Muscle of leg (tissue), 11 donors: Measurements from ENCODE around the gene TMEM44. TPM values are rescaled to one million over a fixed set of nuclear protein-coding genes. Genes with fewer than 3 reads are reported as not detected.

Experiments used
- DNase-seq: peaks from one replicate; pipeline ENCODE4 v3.0.0; 2013
- H3K27ac ChIP-seq: one replicate; pipeline ENCODE4 v1.5.1; 2013; ENCODE audit warnings: mild to moderate bottlenecking, low read length, control low read depth
- H3K27me3 ChIP-seq: one replicate; pipeline ENCODE4 v1.6.1; 2013; ENCODE audit warnings: low read length; ENCODE audit not compliant: control insufficient read depth, insufficient read depth
- H3K36me3 ChIP-seq: one replicate; pipeline ENCODE4 v1.6.1; 2013; ENCODE audit warnings: low read length; ENCODE audit not compliant: control insufficient read depth, insufficient read depth
- H3K4me1 ChIP-seq: one replicate; pipeline ENCODE4 v1.6.1; 2013; ENCODE audit warnings: low read length; ENCODE audit not compliant: control insufficient read depth, insufficient read depth
- H3K4me3 ChIP-seq: one replicate; pipeline ENCODE4 v1.5.1; 2013; ENCODE audit warnings: low read length, control low read depth
- H3K9me3 ChIP-seq: replicated peaks from 2 replicates; pipeline ENCODE4 v1.6.1; 2013; ENCODE audit warnings: low read depth, low read length; ENCODE audit not compliant: control insufficient read depth
- WGBS: methylation state at CpG from one replicate; pipeline ENCODE4 v1.1.5; 2013; ENCODE audit warnings: missing lambda C conversion rate; ENCODE audit not compliant: insufficient coverage; 5-methylcytosine and 5-hydroxymethylcytosine counted together
- polyA plus RNA-seq, 8 donors: library from polyadenylated mRNA; unstranded; fragments of 120-200 nt; gene quantifications; one replicate each; pipeline versions ENCODE4 v1.2.1 to v1.2.3, GENCODE V29; 2013; ENCODE audit warnings: inconsistent platforms in 1 of 8, low replicate concordance in 1 of 8; ENCODE audit not compliant: insufficient read length in 8 of 8, insufficient read depth in 1 of 8
- total RNA-seq: library from RNA; stranded (reverse); fragments of 120-200 nt; gene quantifications from one replicate; pipeline ENCODE4 v1.2.4, GENCODE V29; 2013

The TMEM44 gene
- total and polyA plus RNA-seq, 9 donors = 10.0 to 26.2 (median 20.4) TPM

DNA sequence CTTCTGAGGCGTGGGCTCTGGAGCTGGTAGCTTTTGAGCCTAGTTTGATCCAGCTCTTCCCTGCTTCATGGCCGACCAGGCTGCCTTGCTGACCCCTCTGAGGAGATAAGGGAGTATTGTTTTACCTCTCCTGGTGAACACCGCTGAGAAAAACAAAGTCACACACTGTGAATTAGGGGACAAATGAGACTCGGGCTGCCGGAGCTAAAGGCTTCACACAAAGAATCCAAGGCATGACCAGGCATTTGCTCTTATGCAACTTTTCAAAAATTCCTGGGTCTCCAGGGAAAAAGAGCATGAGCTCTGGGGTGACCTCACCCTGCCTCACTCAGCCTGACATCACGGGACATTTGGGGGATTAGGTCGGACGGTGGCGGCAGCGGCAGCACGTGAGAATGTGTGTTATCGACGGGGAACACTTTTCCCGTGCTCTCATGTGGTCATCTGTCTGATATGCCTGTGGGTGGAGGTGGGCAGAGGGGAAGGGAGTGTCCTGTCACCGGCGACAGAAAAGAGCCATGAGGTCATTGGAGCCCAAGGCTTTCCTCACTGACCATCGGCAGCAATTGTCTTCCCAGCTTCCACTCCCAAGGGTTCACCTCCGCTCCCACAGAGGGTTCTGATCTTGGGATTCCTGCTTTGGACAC, 61.0 kb downstream of the TMEM44 start:
- 31% methylated on average over 5 of the region's 18 CpGs for WGBS
- H3K27ac ChIP-seq = peak overlapping the region; percentile 29
- no peaks in the 10 kb centered on the region for H3K36me3 ChIP-seq
- peaks cover 14% of the 10 kb centered on the region for H3K4me1 ChIP-seq
- peak; percentile 39 for DNase-seq
- H3K4me3 ChIP-seq = no peak overlapping the region
- peaks cover 22% of the 10 kb centered on the region for H3K27me3 ChIP-seq
- H3K9me3 ChIP-seq = no peaks in the 10 kb centered on the region

DNA sequence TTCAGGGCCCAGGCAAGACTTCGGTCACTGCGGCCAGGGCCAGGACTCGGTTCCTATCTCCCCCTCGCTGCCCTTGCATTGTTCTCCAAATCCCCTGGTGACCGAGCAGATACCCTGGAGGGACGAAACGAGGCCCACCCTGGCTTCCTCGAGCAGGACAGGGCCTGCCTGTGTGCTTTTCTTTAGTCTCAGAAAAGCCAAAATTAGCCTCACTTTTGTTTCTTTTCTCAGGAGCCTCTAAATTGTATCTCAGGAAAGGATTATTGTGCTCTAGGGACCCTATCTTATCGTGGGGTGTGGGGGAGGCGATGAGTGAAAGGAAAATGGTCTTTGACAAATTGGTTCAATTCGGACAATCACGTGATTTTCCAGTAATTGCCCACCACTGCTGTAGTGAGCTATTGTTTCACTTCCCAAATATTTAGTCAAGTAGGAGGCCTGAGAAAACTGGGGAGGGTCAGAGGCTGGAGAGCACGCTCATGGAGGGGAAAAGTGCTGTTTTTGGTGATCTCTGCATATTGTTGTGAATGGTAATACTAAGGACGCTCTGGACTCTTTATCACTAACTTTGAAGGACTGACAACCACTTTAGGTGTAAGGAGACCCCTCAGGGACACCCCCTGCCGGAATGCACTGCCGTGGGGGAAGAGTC, 61.6 kb downstream of the TMEM44 start:
- no peaks in the 10 kb centered on the region for H3K9me3 ChIP-seq
- H3K36me3 ChIP-seq = no peaks in the 10 kb centered on the region
- H3K4me3 ChIP-seq = no peak overlapping the region
- peak overlapping the region; percentile 29 for H3K27ac ChIP-seq
- no peak for DNase-seq
- H3K4me1 ChIP-seq = peaks cover 14% of the 10 kb centered on the region
- H3K27me3 ChIP-seq = peaks cover 22% of the 10 kb centered on the region
- WGBS = 70% methylated on average over 6 of the region's 16 CpGs

DNA sequence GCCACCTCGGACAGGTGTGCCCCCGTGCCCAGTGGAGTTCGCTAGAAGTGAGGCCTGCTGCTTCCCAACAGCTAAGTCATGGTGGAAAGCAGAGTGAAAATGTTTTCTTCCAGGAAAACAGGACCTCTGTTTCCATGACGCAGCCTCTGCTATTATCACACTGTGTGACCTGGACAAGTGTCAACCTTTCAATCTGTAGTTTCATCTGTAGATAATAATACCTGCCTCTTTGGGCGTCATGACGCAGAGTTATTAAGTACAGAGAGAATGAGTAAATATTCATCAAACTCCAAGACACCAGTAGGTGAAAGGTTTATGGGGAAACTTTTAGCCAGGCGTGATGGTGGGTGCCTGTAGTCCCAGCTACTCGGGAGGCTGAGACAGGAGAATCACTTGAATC, 62.3 kb downstream of the TMEM44 start:
- Histone ChIP-seq H3K27me3 (peaks cover 22% of the 10 kb centered on the region), H3K4me3 (no peak overlapping the region), H3K27ac (no peak overlapping the region), H3K36me3 (no peaks in the 10 kb centered on the region), H3K9me3 (no peaks in the 10 kb centered on the region), H3K4me1 (peaks cover 14% of the 10 kb centered on the region)
- no peak for DNase-seq
- WGBS = 87% methylated on average over 3 of the region's 8 CpGs

DNA sequence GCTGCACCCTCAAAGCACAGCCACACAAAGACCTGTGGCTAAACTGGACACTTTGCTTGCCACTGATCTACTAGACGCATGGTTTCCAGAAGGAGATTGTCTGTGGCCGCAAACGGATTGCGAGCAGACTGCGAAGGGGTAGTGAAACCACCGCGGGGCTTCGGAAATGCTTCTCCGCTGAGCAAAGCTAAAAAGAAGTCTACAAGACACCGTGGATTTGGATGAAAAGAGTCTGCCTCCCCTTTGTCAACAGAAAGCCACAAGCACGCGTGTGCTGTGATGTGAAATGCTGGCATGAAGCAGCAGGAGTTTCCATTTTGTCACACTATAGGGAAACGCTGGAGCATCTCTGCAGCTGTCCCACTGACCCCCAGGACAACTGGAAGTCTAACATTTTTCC, 63.0 kb downstream of the TMEM44 start:
- Histone ChIP-seq H3K36me3 (no peaks in the 10 kb centered on the region), H3K27ac (no peak overlapping the region), H3K4me1 (peaks cover 14% of the 10 kb centered on the region), H3K4me3 (no peak overlapping the region), H3K9me3 (no peaks in the 10 kb centered on the region), H3K27me3 (peaks cover 22% of the 10 kb centered on the region)
- 87% methylated on average over 11 of the region's 13 CpGs for WGBS
- DNase-seq = peak; percentile 60

DNA sequence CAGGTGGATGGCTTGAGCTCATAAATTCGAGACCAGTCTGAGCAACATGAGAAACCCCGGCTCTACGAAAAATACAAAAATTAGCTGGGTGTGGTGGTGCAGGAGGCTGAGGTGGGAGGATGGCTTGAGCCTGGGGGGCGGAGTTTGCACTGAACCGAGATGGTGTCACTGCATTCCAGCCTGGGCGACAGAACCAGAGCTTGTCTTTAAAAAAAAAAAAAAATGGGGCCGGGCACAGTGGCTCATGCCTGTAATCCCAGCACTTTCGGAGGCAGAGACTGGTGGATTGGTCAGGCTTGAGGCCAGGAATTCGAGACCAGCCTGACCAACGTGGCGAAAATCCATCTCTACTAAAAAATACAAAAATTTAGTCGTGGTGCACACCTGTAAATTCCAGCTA, 64.0 kb downstream of the TMEM44 start:
- WGBS = 84% methylated on average over 6 of the region's 12 CpGs
- Histone ChIP-seq H3K4me1 (peaks cover 14% of the 10 kb centered on the region), H3K9me3 (no peaks in the 10 kb centered on the region), H3K4me3 (no peak overlapping the region), H3K36me3 (no peaks in the 10 kb centered on the region), H3K27me3 (peaks cover 24% of the 10 kb centered on the region), H3K27ac (no peak overlapping the region)
- DNase-seq = no peak

DNA sequence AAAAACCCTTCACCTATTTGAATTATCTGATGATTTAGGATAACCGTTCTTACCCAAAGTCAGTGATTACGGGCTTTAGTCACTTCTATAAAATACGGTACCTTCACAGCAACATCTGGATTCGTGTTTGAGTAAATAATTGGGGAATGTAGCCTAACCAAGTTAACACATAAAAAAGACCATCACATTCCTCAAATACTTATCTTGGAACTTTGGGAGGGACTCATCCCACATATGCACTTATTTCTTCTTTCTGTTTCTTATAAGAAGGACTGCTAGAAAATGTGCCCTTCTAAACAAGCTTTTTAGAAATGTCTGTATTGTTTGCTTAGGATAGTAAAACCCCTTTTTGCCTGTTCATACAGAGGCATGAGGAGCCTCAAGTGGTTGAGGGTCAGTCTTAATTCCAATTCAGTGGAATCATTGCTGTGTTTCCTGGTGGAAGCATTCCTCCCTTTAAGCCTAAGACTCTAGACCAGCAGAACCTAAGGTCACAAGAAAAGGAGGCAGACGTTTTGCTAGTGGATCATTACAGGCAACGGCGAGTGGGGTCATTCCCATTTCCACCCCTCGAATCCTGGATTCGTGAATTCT, 67.5 kb downstream of the TMEM44 start:
- H3K36me3 ChIP-seq = no peaks in the 10 kb centered on the region
- no peak for DNase-seq
- WGBS = 60% methylated on average over 1 of the region's 9 CpGs

DNA sequence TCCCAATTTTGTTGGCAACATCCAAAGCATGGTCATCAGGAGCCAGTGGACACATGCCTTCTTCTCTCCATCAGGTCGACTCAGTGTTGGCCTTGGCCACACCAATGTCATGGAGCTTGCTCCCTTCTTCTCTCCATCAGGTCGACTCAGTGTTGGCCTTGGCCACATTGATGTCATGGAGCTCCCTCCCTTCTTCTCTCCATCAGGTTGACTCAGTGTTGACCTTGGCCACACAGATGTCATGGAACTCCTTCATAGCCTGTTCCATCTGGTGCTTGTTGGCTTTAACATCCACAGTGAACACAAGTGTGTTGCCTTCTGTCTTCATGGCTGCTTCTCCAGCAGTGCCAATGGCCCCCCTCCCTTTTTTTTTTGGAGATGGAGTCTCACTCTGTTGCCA, 70.2 kb downstream of the TMEM44 start:
- 82% methylated on average over 2 of the region's 2 CpGs for WGBS
- no peak overlapping the region for H3K27ac ChIP-seq
- H3K27me3 ChIP-seq = peaks cover 4% of the 10 kb centered on the region
- H3K4me3 ChIP-seq = no peak overlapping the region
- H3K36me3 ChIP-seq = no peaks in the 10 kb centered on the region
- H3K9me3 ChIP-seq = no peaks in the 10 kb centered on the region
- no peaks in the 10 kb centered on the region for H3K4me1 ChIP-seq
- DNase-seq = no peak

More for the DNA sequence above, 67.5 kb downstream of the TMEM44 start:
- H3K4me3 ChIP-seq = no peak overlapping the region
- H3K27ac ChIP-seq = no peak overlapping the region
- peaks cover 4% of the 10 kb centered on the region for H3K27me3 ChIP-seq
- H3K9me3 ChIP-seq = no peaks in the 10 kb centered on the region
- H3K4me1 ChIP-seq = no peaks in the 10 kb centered on the region

DNA sequence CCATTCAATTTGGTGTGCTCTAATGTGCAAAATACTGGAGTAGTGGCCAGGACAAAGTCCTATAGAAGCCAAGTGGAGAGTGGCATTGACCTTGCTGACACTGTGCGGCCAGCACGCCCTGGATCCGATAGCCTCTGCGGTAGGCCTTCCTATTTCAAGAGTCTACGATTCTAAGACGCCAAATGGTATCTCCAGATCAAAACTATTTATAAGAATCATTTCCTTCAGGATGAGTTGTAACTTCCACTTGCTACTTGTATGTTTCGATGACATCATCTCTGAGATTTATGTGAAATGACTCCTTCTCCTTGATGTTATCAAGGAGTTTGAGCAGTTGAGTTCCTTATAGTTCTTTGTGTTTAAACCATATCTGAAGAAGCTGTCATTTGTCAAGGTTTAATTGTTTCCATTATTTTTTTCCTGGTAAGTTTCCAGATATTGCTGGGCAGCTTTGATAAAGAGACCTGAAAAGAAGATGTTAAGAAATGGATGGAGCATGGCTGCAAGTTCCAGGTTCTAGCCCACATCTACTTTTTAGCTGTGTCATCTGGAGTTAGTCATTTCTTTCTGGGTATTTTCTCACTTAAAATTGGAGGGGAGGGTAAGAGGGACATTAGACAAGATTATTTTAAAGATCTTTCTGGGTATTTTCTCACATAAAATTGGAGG, 71.8 kb downstream of the TMEM44 start:
- DNase-seq = no peak
- peaks cover 4% of the 10 kb centered on the region for H3K27me3 ChIP-seq
- H3K4me3 ChIP-seq = no peak overlapping the region
- no peaks in the 10 kb centered on the region for H3K9me3 ChIP-seq
- H3K27ac ChIP-seq = no peak overlapping the region
- 80% methylated on average over 1 of the region's 7 CpGs for WGBS
- H3K36me3 ChIP-seq = no peaks in the 10 kb centered on the region
- peaks cover under 1% of the 10 kb centered on the region for H3K4me1 ChIP-seq

DNA sequence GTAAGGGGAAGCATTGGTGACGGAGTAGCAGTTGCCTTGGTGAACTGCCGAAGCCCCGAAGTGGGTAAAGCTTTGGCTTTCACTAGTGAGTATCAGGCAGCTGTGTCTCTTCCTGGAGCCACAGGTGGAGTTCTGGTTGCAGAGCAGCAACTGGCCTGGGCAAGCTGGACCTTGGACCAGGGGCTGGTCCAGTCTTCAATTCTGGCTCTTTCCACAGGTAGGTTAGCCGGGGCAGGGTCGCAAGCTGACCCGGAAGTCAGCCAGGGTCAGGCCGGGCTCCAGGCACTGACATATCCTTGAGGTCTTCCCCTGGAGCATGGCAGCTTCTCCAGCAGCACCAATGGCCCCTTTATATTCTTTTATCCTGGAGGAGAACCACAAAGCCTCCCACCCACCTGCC, 73.2 kb downstream of the TMEM44 start:
- peaks cover 3% of the 10 kb centered on the region for H3K4me1 ChIP-seq
- H3K9me3 ChIP-seq = no peaks in the 10 kb centered on the region
- no peak overlapping the region for H3K4me3 ChIP-seq
- no peaks in the 10 kb centered on the region for H3K36me3 ChIP-seq
- H3K27ac ChIP-seq = no peak overlapping the region
- no peak for DNase-seq
- H3K27me3 ChIP-seq = peaks cover 4% of the 10 kb centered on the region
- 84% methylated on average over 7 of the region's 7 CpGs for WGBS

DNA sequence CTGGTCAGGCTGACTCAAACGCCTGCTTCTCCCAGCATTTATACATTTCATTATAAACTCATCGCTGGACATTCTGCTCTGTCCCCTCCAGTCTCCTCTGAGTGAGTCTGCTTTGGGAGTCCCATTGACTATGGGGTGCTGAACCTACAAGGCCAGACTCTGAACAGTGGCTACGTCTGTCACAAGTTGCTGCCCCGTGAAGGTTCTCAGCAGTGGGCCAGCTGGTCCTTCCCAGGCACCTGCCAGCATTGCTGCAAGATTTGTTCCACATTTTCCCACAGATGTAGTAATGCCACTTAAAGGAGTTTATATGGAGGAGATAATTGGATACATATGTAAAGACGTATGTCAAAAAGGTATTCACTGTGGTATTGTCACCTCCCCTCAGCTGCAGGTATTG, 73.7 kb downstream of the TMEM44 start:
- no peak overlapping the region for H3K27ac ChIP-seq
- no peaks in the 10 kb centered on the region for H3K36me3 ChIP-seq
- peaks cover 2% of the 10 kb centered on the region for H3K27me3 ChIP-seq
- DNase-seq = no peak
- H3K4me1 ChIP-seq = peaks cover 3% of the 10 kb centered on the region
- H3K9me3 ChIP-seq = no peaks in the 10 kb centered on the region
- H3K4me3 ChIP-seq = no peak overlapping the region
- WGBS = 59% methylated on average over 4 of the region's 5 CpGs
